Sigmoid colon (tissue), 7 donors: ENCODE data around the gene VGLL1. TPM values are rescaled to one million over a fixed set of nuclear protein-coding genes. Genes with fewer than 3 reads are reported as not detected.

Source experiments
- DNase-seq: peaks from one replicate; pipeline ENCODE4 v3.0.0-alpha.2; 2019
- H3K27ac ChIP-seq, 4 donors: fragments of 200-600 bp; sonication (generic); one replicate each; pipeline ENCODE4 v1.5.1; 2016 to 2019; ENCODE audit warnings: mild to moderate bottlenecking in 1 of 4
- H3K27me3 ChIP-seq, 3 donors: fragments of 200-600 bp; sonication (generic); one replicate each; pipeline ENCODE4 v1.5.1; 2019; ENCODE audit warnings: mild to moderate bottlenecking in 1 of 3
- H3K36me3 ChIP-seq, 4 donors: fragments of 200-600 bp; sonication (generic); one replicate each; pipeline ENCODE4 v1.5.1; 2016 to 2019
- H3K4me1 ChIP-seq, 4 donors: fragments of 200-600 bp; sonication (generic); one replicate each; pipeline ENCODE4 v1.5.1; 2017 to 2019
- H3K4me3 ChIP-seq, 4 donors: fragments of 200-600 bp; sonication (generic); one replicate each; pipeline ENCODE4 v1.5.1; 2017 to 2019; ENCODE audit warnings: mild to moderate bottlenecking in 2 of 4, moderate library complexity in 1 of 4
- H3K9me3 ChIP-seq, 4 donors: fragments of 200-600 bp in 3 of 4; sonication (generic) in 3 of 4; one replicate each; pipeline versions ENCODE4 v1.5.1 to v1.6.1; 2013 to 2019
- EP300 ChIP-seq, 4 donors: sonication (generic); formaldehyde crosslinking; IDR thresholded peaks; one replicate each; pipeline ENCODE4 v1.6.1; 2017; ENCODE audit warnings: antibody characterized with exemption in 4 of 4
- POLR2A ChIP-seq, 2 donors: fragments of 450-650 bp; IDR thresholded peaks; one replicate each; pipeline ENCODE4 v1.6.1; 2016; ENCODE audit warnings: antibody characterized with exemption in 2 of 2, mild to moderate bottlenecking in 2 of 2, moderate library complexity in 2 of 2
- POLR2AphosphoS5 ChIP-seq, 4 donors: sonication (generic); formaldehyde crosslinking; IDR thresholded peaks; one replicate each; pipeline ENCODE4 v1.6.1; 2017; ENCODE audit warnings: antibody characterized with exemption in 4 of 4
- WGBS, 2 donors: extraction: QIAGEN DNeasy Blood & Tissue Kit; methylation state at CpG; one replicate each; pipeline ENCODE4 v1.1.7; 2013; 5-methylcytosine and 5-hydroxymethylcytosine counted together
- intact Hi-C: fragments of 100-400 bp; cut with DNase I; formaldehyde crosslinking; loops from one replicate; pipeline ENCODE4 v1.15.1; 2023
- polyA plus RNA-seq, 3 donors: library from polyadenylated mRNA; stranded (reverse); fragments of 200-250 nt; gene quantifications; one replicate each; pipeline ENCODE4 v1.2.3, GENCODE V29; 2013
- total RNA-seq, 4 donors: library from RNA; depleted of rRNA; stranded (reverse); fragments of >200 nt; gene quantifications; one replicate each; pipeline ENCODE4 v1.1.0, GENCODE V29; 2016
- TF ChIP-seq, protein P1 (sequence below), 4 experiments: fragments of 450-650 bp in 3 of 4; fragments of 200-600 bp in 1 of 4; IDR thresholded peaks; one replicate each; pipeline ENCODE4 v1.5.1; 2016 to 2019; ENCODE audit warnings: antibody characterized with exemption in 4 of 4, mild to moderate bottlenecking in 3 of 4, moderate library complexity in 2 of 4
- donor health status: healthy with polysubstance abuse.
- donor health status: Bipolar disorder and iron deficiency.
- donor health status: healthy.

The VGLL1 gene
- total and polyA plus RNA-seq, 7 donors, result not detected

DNA sequence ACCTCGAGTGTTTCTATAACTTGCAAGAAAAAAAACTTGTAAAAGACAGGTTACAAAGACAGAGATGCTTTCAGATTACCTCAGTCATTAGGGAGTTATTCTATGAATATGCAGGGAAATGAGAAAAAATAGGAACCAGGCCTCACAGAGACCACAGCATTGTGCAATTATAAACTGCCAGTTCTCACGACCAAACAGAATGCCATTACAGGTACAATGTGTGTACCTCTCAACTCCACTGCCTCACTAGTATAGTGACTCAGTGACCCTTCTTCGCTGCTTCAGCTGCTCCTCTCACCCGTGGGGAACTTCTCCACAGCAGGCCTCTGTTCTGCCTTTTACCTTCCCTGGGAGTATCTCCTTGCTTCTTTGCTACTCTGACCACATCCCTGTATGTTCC lies 37.0 kb upstream of the VGLL1 start:
- TF ChIP-seq POLR2AphosphoS5 (IDR thresholded peaks at IDR 0.05) (no peak), POLR2A (IDR thresholded peaks at IDR 0.05) (no peak), EP300 (IDR thresholded peaks at IDR 0.05) (no peak)
- TF ChIP-seq, protein P1, sequence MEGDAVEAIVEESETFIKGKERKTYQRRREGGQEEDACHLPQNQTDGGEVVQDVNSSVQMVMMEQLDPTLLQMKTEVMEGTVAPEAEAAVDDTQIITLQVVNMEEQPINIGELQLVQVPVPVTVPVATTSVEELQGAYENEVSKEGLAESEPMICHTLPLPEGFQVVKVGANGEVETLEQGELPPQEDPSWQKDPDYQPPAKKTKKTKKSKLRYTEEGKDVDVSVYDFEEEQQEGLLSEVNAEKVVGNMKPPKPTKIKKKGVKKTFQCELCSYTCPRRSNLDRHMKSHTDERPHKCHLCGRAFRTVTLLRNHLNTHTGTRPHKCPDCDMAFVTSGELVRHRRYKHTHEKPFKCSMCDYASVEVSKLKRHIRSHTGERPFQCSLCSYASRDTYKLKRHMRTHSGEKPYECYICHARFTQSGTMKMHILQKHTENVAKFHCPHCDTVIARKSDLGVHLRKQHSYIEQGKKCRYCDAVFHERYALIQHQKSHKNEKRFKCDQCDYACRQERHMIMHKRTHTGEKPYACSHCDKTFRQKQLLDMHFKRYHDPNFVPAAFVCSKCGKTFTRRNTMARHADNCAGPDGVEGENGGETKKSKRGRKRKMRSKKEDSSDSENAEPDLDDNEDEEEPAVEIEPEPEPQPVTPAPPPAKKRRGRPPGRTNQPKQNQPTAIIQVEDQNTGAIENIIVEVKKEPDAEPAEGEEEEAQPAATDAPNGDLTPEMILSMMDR (IDR thresholded peaks at IDR 0.05), result no peak
- WGBS, 2 donors, result 71 to 87% methylated on average over 4 of the region's 4 CpGs
- Histone ChIP-seq H3K36me3 (peaks cover 0 to 2% (median 0%) of the 10 kb centered on the region in 4 donors), H3K4me1 (peaks cover 0 to 12% (median 3%) of the 10 kb centered on the region in 4 donors), H3K27ac (no peak overlapping the region), H3K27me3 (no peaks in the 10 kb centered on the region), H3K9me3 (no peaks in the 10 kb centered on the region), H3K4me3 (no peak overlapping the region)
- DNase-seq, result no peak
- intact Hi-C loops, result loop anchor here (5.0 to 10.0 kb wide), 4 partner anchors 240 to 973 kb away; partner anchors contain the start of genes INTS6L, MAP7D3 and MMGT1

DNA sequence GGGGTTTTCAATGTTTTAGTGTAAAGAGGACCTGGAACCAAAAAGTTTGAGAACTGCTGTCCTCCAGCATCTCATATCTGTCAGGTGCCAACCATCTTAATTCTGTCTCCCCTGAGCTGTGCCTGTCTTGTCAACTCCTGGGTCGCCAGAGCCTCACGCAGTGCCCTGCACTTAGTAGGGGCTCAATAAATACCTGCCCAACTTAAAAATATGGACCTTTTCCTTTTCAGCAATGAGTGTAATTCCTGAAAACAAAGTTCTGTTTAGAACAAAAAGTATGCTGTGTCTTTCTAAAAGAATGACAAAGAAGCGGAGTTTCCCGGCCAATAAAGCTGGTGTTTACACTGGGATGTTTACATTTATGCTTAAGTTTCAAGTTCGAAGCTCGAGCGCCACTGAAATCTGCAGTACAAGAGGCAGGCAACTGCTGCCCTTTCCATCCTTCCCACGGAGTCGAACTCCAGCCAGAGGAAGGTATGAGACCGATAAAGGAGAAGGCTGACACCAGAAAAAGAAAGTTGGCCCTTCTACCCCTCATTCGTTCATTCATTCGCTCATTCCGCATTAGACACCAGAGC lies 35.7 kb upstream of the VGLL1 start:
- WGBS, 2 donors, result 1 to 6% methylated on average over 13 of the region's 13 CpGs
- Histone ChIP-seq H3K27me3 (no peaks in the 10 kb centered on the region), H3K36me3 (peaks cover 0 to 12% (median 0%) of the 10 kb centered on the region in 4 donors), H3K4me3 (peak overlapping the region; percentile 51 to 73 (median 65)), H3K27ac (peak overlapping the region; percentile 90 to 95 (median 93)), H3K4me1 (peaks cover 0 to 12% (median 3%) of the 10 kb centered on the region in 4 donors), H3K9me3 (no peaks in the 10 kb centered on the region)
- no peak for DNase-seq
- TF ChIP-seq, protein P1 (IDR thresholded peaks at IDR 0.05), result no peak
- TF ChIP-seq POLR2A (IDR thresholded peaks at IDR 0.05), result no peak
- TF ChIP-seq POLR2AphosphoS5 (IDR thresholded peaks at IDR 0.05), result no peak
- no peak for TF ChIP-seq EP300 (IDR thresholded peaks at IDR 0.05)
- intact Hi-C loops, result loop anchor here (2.0 to 10.0 kb wide), 5 partner anchors 31 to 974 kb away; partner anchors contain the start of genes INTS6L, MAP7D3 and MMGT1

DNA sequence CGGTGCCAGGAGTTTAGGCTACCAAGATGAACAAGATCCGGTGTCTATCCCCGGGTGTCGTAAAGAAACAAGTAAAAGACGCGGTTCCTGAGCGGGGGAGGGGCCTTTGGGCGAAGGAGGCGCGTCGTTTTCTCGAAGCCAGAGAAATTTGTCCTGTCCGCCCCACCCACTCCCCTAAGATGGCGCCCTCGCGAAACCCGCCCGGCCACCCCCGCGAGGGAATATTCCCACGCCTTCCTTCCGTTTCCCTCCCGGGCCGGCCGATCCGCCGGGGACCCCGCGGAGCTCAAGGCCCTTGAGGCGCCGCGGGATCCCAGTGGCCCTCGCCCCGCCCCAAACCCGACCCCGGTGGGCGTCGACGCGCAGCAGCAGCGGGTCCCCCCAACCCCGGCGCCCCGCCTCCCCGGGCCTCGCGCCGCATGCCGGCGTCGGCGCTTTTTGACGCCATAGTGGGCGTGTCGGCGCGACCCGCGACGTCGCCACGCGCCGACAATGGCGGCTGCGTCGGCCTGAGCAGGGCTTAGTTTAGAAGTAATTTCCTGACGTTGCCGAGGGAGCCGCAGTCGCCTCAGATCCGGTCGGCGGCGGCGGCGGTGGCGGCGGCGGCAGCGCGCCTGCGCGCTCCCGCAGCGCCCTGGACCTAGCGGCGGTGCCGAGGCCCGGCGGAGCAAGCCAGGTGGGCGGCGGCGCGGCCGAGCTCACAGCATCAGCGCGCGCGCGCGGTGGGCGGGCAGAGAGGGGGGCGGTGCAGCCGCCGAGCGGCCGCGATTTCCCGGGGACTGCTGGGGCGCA lies 35.1 kb upstream of the VGLL1 start:
- H3K27me3 ChIP-seq, result no peaks in the 10 kb centered on the region
- intact Hi-C loops, result loop anchor here (2.0 to 10.0 kb wide), 5 partner anchors 30 to 975 kb away; partner anchors contain the start of genes INTS6L, MAP7D3 and MMGT1
- peak overlapping the region; percentile 90 to 95 (median 93) for H3K27ac ChIP-seq
- no peaks in the 10 kb centered on the region for H3K9me3 ChIP-seq
- WGBS, 2 donors, result 0% methylated on average over 111 of the region's 111 CpGs
- H3K36me3 ChIP-seq, result peaks cover 0 to 19% (median 0%) of the 10 kb centered on the region in 4 donors
- peak overlapping the region; percentile 52 to 73 (median 65) for H3K4me3 ChIP-seq
- DNase-seq, result peak; percentile 93
- peaks cover 0 to 12% (median 3%) of the 10 kb centered on the region in 4 donors for H3K4me1 ChIP-seq
- peak; percentile 43 to 59 (median 50) for TF ChIP-seq POLR2AphosphoS5 (IDR thresholded peaks at IDR 0.05)
- TF ChIP-seq, protein P1 (IDR thresholded peaks at IDR 0.05), result no peak

DNA sequence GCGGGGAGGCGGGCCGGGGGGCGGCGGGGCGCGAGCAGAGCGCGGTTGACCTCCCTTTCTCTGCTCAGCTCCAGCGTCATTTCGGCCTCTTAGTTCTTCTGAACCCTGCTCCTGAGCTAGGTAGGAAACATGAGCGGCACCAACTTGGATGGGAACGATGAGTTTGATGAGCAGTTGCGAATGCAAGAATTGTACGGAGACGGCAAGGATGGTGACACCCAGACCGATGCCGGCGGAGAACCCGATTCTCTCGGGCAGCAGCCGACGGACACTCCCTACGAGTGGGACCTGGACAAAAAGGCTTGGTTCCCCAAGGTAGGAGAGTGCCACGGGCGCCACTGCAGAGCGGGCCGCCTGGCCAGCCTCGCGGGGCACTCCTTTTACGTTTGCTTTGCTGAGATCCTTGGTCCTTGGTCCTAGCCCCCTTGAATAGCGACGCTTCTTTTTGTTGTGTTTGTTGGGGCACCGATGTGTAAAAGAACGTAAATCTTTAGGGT lies 34.4 kb upstream of the VGLL1 start, which contains the start of gene HTATSF1:
Gene HTATSF1, plus strand, starts transcription at position 37 of the 497 bp plus-strand sequence. Its CDS starts 93 bp downstream, at position 130.
- Histone ChIP-seq H3K4me3 (peak within 1 kb of the TSS; percentile 52 to 73 (median 65)), H3K36me3 (peaks cover 0 to 24% (median 0%) of the 10 kb centered on the region in 4 donors), H3K27ac (peak within 1 kb of the TSS; percentile 90 to 95 (median 93)), H3K9me3 (no peaks in the 10 kb centered on the region), H3K4me1 (peaks cover 0 to 12% (median 3%) of the 10 kb centered on the region in 4 donors), H3K27me3 (no peaks in the 10 kb centered on the region)
- WGBS, 2 donors, result 0 to 1% methylated on average over 35 of the region's 35 CpGs
- peak in 1 of 2 donors; percentile 30 for TF ChIP-seq POLR2A (IDR thresholded peaks at IDR 0.05)
- TF ChIP-seq, protein P1 (IDR thresholded peaks at IDR 0.05), result no peak
- TF ChIP-seq EP300 (IDR thresholded peaks at IDR 0.05), result no peak
- TF ChIP-seq POLR2AphosphoS5 (IDR thresholded peaks at IDR 0.05), result peak; percentile 49 to 67 (median 62)
- intact Hi-C loops, result loop anchor here (2.0 to 10.0 kb wide), 5 partner anchors 29 to 975 kb away; partner anchors contain the start of genes INTS6L, MAP7D3 and MMGT1
- peak; percentile 67 for DNase-seq
